ENCODE measurements around the gene SETD4.

Gene SETD4

DNA sequence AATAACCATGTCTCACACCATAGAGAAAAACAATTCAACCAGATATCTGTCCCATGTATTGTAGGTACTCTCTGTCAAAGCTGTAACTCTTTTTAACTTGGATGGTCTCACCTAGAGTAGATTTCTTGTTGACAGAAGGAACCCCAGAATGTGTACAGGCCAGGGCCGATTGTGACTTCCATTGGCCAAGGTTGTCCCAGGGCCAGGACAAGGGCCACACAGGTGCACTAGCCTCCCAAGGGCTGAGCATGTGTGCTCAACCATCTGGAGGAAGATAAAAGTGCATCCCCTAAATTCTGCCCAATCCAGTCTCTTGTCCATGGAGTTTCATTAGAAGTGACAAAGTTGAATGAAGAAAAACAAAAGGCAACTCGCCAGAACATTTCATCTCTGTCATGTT lies 51.8 kb downstream of the SETD4 start:
- DNase-seq (ENCODE audit: low read depth in 2 of 2), result no peak

DNA sequence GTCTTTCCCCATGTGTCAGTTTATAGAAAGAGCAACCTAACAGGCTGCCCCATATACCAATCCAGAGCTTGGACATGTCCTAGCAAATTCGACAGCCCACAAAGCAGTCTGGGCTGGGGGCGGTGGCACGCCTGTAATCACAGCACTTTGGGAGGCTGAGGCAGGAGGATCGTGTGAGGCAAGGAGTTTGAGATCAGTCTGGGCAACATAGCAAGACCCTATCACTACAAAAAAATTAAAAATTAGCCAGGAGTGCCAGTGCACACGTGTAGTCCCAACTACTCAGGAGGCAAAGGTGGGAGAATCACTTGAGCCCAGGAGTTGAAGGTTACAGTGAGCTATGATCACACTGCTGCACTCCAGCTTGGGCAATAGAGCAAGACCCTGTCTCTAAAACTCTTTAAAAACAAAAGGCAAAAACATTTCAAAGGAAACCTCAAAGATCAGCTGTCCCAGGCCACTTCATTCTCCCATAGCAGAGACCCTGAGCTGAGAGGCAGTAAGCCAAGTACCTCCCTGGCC lies 54.4 kb downstream of the SETD4 start:
- DNase-seq (ENCODE audit: low read depth in 2 of 2), result no peak

DNA sequence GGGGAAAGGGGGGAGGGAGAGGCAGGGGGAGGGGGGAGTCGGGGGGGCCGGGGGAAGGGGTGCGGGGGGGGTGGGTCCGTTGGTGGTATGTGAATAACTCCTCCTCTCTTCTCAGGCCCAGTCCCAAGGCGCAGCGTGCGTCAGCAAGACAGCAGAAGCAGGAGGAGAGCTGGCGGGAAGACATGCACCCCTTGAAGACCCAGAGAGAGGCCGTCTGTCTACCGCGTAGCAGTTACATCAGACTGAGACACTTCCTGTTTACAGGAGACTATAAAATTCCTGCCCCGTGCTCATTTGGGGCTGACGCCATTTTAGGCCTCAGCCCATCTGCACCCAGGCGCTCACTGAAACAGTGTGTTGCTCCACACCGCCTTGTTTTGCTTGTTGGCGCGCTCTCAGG lies 55.3 kb downstream of the SETD4 start:
- no peak for DNase-seq (ENCODE audit: low read depth in 2 of 2)

DNA sequence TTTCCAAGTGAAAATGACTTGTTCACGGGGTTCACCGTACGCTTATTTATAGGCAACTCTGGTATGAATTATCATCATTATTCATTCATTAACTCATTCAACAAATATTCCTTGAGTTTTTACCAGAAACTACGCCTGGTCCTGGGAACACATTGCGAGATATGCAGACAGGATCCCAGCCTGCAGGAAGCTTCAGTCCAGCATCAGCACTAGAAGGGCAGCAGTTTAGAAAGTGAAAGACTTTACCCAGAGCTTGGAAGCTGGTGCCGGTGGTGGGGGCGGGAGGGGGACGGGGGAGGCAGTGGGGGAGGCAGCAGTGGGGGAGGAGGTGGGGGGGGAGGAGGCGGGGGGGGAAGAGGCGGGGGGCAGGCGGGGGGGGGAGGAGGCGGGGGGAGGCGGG lies 55.9 kb downstream of the SETD4 start:
- DNase-seq (ENCODE audit: low read depth in 2 of 2), result no peak

- no peak for DNase-seq (ENCODE audit: low read depth in 2 of 2)
Measured at GRCh38 chr21:36003776-36004175, 56.5 kb downstream of the SETD4 start.

DNA sequence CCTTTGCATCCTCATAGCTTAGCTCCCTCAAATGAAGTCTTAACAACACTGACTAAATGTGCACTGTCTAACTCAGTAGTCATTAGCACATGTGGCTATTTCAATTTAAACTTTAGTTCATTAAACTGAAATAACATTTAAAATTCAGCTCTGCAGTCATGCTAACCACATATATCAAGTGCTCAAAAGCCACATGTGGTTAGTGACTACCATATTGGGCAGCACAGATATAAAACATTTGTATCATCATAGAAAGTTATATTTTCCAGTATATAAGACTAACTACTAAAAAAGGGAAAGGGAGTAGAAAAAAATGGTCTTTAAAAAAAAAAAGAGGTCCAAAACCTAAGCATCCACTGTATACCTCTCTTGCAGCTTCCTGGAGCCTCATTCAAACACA lies 64.1 kb downstream of the SETD4 start:
- no peak for DNase-seq (ENCODE audit: low read depth in 2 of 2)

DNA sequence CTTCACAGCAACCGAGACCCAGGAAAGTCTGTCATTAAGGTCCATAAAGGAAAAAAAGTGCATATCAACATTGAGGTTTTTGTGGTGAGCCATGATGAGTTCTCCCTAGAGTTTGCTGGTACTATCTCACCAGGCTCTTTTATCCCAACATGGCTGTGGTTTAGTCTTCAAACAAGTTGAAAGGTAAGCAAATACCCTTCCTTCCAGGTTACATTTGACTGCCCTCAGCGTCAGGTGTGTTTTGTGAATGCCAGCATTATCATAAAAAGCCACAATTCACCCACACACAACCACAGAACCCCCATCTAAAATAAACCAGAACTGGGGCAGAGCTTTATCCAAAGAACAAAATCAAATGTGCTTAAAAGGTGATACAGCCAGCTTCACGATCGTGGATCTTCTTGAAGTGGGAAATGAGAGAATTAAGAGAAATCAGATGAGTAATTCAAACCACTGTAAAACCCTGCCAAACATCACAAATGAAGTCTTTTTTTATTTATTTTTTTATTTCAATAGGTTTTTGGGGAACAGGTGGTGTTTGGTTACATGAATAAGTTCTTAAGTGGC lies 64.7 kb downstream of the SETD4 start:
- no peak for DNase-seq (ENCODE audit: low read depth in 2 of 2)

DNA sequence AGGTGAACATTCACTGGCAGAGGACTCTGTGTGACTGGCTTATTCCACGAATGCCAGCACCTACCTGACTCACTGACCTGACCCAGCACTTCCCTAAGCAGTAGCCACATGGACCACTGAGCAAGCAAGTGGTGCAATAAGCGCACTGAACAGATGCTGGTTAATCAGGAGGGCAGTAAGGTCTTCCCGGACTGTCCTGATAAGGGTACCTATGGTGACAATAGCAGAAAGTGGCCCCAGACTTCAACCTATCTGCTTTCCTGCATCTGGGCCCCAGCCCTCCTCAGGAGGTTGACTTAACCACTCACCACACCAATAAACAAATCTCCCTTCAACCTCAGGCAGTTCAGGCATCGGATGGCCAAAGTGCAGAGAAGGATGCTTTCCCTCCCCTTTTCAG lies 65.7 kb downstream of the SETD4 start:
- no peak for DNase-seq (ENCODE audit: low read depth in 2 of 2)

DNA sequence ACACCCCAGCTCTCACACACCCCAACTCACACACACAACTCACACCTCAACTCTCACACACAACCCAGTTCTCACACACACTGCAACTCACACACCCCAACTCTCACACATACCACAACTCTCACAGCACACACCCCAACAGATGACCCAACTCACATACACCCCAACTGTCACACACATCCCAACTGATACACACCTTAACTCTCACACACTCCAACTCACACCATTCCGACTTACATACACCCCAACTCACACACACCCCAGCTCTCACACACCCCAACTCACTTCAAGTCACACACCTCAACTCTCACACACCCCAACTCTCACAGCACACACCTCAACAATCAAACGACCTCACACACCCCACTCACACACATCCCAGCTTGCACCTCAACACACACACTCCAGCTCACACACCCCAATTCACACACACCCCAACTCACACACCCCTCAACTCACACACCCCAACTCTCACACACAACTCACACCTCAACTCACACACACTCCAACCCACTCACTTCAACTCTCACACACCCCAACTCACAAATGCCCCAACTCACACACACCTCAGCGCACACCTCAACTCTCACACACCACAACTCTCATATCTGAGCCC lies 66.3 kb downstream of the SETD4 start:
- no peak for DNase-seq (ENCODE audit: low read depth in 2 of 2)

DNA sequence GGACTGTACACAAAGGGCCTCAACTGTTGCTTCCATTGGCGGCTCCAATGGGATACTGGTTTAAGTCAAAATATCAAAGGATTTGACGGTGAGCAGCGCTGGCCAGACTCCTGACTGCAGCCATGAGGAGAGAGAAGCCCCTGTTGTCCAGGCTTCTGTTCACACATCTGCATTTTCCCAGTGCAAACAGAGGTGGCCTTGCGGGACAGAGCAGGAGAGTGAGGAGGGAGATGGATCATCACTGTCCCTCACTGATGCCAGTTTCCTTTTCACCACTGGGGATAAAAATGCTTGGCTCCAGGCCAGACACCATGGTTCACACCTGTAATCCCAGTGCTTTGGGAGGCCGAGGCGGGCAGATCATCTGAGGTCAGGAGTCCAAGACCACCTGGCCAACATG lies 69.2 kb downstream of the SETD4 start:
- DNase-seq (ENCODE audit: low read depth in 2 of 2), result no peak

DNA sequence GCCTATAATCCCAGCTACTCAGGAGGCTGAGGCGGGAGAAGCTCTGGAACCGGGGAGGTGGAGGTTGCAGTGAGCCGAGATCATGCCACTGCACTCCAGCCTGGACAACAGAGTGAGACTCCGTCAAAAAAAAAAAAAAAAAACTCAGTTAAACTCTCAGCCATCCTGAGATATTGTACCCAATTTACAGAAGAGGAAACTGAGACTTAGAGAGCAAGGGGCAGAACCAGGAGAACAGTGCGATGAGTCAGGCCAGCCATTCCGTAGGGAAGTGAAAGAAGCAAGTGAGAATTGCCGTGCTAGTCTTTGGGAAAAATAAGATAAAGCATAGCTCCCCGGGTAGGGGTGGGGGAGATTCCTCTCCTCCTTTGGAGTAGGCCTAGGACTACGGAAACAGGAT lies 69.7 kb downstream of the SETD4 start:
- DNase-seq (ENCODE audit: low read depth in 2 of 2), result no peak

DNA sequence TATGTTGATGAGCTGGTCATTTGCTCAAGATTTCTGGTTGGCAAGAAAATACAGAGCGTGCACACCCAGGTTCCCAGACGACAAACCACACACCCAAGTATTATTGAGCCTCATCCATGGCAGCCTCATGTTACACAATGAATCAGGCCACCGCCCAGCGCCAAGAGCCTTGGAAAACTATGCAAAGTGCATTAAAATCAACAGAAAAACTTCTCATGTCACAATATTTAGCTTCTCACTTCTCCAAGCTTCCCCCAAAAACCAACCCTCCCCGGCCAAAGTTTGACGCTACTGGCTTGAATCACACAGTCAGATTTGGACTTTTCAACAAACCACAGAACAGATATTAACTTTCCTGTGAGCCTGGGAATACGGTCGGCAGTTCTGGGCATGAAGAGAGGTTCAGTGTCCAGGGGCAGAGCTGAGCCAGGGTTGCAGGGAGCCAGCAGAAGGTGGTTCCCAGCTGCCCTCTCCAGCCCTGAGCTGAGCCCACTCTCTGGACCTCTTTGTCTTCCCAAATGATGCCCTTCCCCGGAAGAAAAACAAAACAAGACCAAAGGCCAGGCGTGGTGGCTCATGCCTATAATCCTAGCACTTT lies 71.1 kb downstream of the SETD4 start:
- no peak for DNase-seq (ENCODE audit: low read depth in 2 of 2)

DNA sequence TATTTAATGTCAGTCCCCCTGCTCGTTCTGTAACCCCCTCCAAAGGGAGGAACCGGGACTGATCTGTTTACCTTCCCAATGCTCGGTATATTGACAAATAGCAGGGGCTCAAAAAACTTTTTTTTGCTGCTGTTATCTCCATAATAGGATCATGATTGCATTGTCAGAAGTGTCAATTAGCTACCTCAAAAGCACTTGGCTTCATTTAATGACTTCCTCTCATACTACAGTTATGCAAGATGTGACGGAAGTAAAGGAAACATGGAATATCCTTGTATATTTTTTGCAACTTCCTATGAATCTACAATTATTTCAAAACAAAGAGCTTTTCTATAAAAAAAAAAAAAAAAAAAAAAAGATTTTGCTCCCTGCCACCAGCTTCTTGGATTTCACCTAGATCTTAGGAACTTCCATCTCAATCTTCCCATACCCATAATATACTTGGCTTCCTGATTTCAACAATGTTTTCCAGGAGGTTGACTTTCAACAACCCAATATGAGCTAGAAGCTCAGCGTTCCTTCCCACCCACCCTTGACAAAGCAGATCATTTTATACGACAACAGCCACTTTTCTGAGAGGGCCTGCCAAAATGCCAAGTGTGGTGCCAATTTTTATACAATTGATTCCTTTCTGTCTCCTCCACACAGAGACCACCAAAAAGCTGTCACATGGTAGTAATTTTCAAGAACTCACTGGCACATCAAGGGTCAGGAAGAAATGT lies 71.7 kb downstream of the SETD4 start:
- DNase-seq (ENCODE audit: low read depth in 2 of 2), result no peak

DNA sequence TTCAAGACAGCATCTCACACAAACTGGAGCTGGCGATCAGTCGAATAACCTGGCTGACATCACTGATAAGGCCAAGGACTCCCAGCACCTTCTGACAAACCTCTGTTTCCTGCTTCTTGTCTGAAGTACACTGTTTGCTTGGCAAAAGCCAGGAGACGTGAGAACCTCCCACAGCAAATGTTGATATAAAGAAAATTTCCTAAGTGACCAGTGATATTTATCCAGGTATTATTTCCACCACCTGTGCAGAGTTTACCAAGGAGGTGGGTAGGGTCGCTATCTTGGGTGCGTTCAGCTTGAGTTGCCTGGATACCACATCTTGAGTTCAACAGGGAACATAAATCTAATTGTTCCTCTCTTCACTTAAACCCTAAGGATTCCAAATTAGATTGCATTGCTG lies 72.9 kb downstream of the SETD4 start:
- DNase-seq (ENCODE audit: low read depth in 2 of 2), result no peak

GRCh38 chr21:35984654-35985361 lies 75.5 kb downstream of the SETD4 start:
- no peak for DNase-seq (ENCODE audit: low read depth in 2 of 2)

All from stimulated activated CD4-positive, alpha-beta T cell treated with anti-CD3 and anti-CD28 coated beads, Interleukin-15, amount 100 ng/mL, for 48 hours (primary cell).